HG03064 (cell line): ENCODE measurements around the gene RAD51B.
"Not testable (repeated sequence)": the region's sequence is repeated elsewhere in the genome, so short reads cannot be mapped to it uniquely, and the experiment has no call there.

Source experiments
- ATAC-seq: cut with Tn5 transposase; IDR thresholded peaks from one replicate; pipeline ENCODE4 v1.9.1; 2021; ENCODE audit warnings: low read depth; ENCODE audit not compliant: unreplicated experiment

RAD51B gene

GRCh38 chr14:68160779-68161546 lies 341.4 kb downstream of the RAD51B start:
- ATAC-seq = no peak

- ATAC-seq = no peak
Measured at GRCh38 chr14:68162887-68163286, 343.3 kb downstream of the RAD51B start.

- no peak for ATAC-seq
Measured at GRCh38 chr14:68164711-68165113, 345.1 kb downstream of the RAD51B start.

GRCh38 chr14:68165274-68165843 lies 345.8 kb downstream of the RAD51B start:
- no peak for ATAC-seq

- no peak for ATAC-seq
Measured at GRCh38 chr14:68166731-68167382, 347.3 kb downstream of the RAD51B start.

- no peak for ATAC-seq
Measured at GRCh38 chr14:68167383-68168087, 348.0 kb downstream of the RAD51B start.

- ATAC-seq = no peak
Measured at GRCh38 chr14:68168460-68169109, 349.0 kb downstream of the RAD51B start.

- no peak for ATAC-seq
Measured at GRCh38 chr14:68172216-68172615, 352.6 kb downstream of the RAD51B start.

GRCh38 chr14:68172627-68173026 lies 353.0 kb downstream of the RAD51B start:
- no peak for ATAC-seq

GRCh38 chr14:68173227-68173972 lies 353.8 kb downstream of the RAD51B start:
- ATAC-seq = no peak

GRCh38 chr14:68174446-68174845 lies 354.9 kb downstream of the RAD51B start:
- ATAC-seq = no peak

GRCh38 chr14:68176687-68177086 lies 357.1 kb downstream of the RAD51B start:
- no peak for ATAC-seq

- ATAC-seq = no peak
Measured at GRCh38 chr14:68177728-68178127, 358.1 kb downstream of the RAD51B start.

- ATAC-seq = no peak
Measured at GRCh38 chr14:68178282-68178681, 358.7 kb downstream of the RAD51B start.

GRCh38 chr14:68181519-68182326 lies 362.1 kb downstream of the RAD51B start:
- no peak for ATAC-seq

GRCh38 chr14:68182492-68182891 lies 362.9 kb downstream of the RAD51B start:
- ATAC-seq = no peak

- ATAC-seq = not testable (repeated sequence)
Measured at GRCh38 chr14:68186500-68187276, 367.1 kb downstream of the RAD51B start.

- ATAC-seq = no peak
Measured at GRCh38 chr14:68188174-68188573, 368.6 kb downstream of the RAD51B start.
